ENCODE results near the gene CCDC88B.

DNA sequence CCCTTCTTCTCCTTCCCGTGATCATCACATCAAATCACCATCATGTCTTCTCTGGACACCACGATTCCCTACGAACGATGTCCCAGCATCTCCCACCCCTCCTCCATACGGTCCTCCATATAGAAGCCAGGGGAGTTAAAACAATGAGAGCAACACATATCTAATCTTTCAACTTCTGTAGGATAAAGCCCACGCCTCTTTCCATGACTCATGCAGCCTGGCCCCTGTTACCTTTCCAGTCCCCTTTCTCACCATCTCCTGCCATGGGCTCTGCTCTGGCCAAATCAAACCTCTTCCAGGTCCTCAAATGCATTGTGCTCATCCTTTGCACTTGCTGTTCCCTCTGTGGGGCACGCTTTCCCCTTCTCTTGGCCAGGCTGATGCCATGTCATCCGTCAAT, 42.6 kb downstream of the CCDC88B start:
- TF ChIP-seq, protein P1, sequence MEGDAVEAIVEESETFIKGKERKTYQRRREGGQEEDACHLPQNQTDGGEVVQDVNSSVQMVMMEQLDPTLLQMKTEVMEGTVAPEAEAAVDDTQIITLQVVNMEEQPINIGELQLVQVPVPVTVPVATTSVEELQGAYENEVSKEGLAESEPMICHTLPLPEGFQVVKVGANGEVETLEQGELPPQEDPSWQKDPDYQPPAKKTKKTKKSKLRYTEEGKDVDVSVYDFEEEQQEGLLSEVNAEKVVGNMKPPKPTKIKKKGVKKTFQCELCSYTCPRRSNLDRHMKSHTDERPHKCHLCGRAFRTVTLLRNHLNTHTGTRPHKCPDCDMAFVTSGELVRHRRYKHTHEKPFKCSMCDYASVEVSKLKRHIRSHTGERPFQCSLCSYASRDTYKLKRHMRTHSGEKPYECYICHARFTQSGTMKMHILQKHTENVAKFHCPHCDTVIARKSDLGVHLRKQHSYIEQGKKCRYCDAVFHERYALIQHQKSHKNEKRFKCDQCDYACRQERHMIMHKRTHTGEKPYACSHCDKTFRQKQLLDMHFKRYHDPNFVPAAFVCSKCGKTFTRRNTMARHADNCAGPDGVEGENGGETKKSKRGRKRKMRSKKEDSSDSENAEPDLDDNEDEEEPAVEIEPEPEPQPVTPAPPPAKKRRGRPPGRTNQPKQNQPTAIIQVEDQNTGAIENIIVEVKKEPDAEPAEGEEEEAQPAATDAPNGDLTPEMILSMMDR (IDR thresholded peaks at IDR 0.05), result no peak
- TF ChIP-seq POLR2AphosphoS5 (IDR thresholded peaks at IDR 0.05), result no peak
- TF ChIP-seq POLR2A (IDR thresholded peaks at IDR 0.05; ENCODE audit: low read depth), result no peak

Data from esophagus muscularis mucosa (tissue), 3 donors.